Heart right ventricle (tissue), 16 donors: ENCODE data around the gene AGTRAP. TPM values are rescaled to one million over a fixed set of nuclear protein-coding genes. Genes with fewer than 3 reads are reported as not detected.
A peak's percentile ranks its signal among the peaks of the same experiment; 100 is the strongest.

ENCODE experiments used
- ATAC-seq, 8 donors: fragments of 200-7000 bp; cut with Tn5 transposase; one replicate each; pipeline ENCODE4 v1.9.1; 2020; ENCODE audit warnings: mild to moderate bottlenecking in 8 of 8, moderate library complexity in 8 of 8, moderate number of reproducible peaks in 1 of 8
- DNase-seq, 2 donors: peaks; one replicate each; pipeline ENCODE4 v3.0.0-alpha.2; 2020
- H3K27ac ChIP-seq, 10 donors: fragments of 200-600 bp; sonication (generic) in 2 of 10; one replicate each; pipeline versions ENCODE4 v1.5.0 to v1.8.0; 2020 to 2022; ENCODE audit warnings: mild to moderate bottlenecking in 3 of 10
- H3K27me3 ChIP-seq, 7 donors: fragments of 200-600 bp; one replicate each; pipeline ENCODE4 v1.8.0; 2021 to 2022; ENCODE audit warnings: mild to moderate bottlenecking in 2 of 7
- H3K36me3 ChIP-seq, 9 donors: fragments of 200-600 bp; sonication (generic) in 1 of 9; one replicate each; pipeline versions ENCODE4 v1.5.0 to v1.8.0; 2020 to 2022; ENCODE audit warnings: mild to moderate bottlenecking in 2 of 9
- H3K4me1 ChIP-seq, 9 donors: fragments of 200-600 bp; sonication (generic) in 1 of 9; one replicate each; pipeline versions ENCODE4 v1.5.0 to v1.8.0; 2020 to 2022; ENCODE audit warnings: mild to moderate bottlenecking in 4 of 9
- H3K4me3 ChIP-seq, 10 donors: fragments of 200-600 bp; sonication (generic) in 2 of 10; one replicate each; pipeline versions ENCODE4 v1.5.0 to v1.8.0; 2020 to 2022; ENCODE audit warnings: mild to moderate bottlenecking in 7 of 10, moderate library complexity in 2 of 10
- H3K9me3 ChIP-seq, 11 donors: fragments of 200-600 bp in 10 of 11; sonication (generic) in 2 of 11; one replicate each; pipeline versions ENCODE4 v1.5.0 to v1.8.0; 2013 to 2022; ENCODE audit warnings: mild to moderate bottlenecking in 2 of 11, control low read depth in 1 of 11, moderate library complexity in 1 of 11
- CTCF ChIP-seq, 9 donors: fragments of 200-600 bp; sonication (generic) in 2 of 9; IDR thresholded peaks; one replicate each; pipeline versions ENCODE4 v1.5.0 to v1.8.0; 2021 to 2022; ENCODE audit warnings: antibody characterized with exemption in 9 of 9, mild to moderate bottlenecking in 5 of 9, moderate library complexity in 1 of 9
- WGBS, 2 donors: extraction: QIAGEN DNeasy Blood & Tissue Kit; methylation state at CpG; one replicate each; pipeline ENCODE4 v1.1.7; 2013; ENCODE audit warnings: inconsistent platforms in 1 of 2; 5-methylcytosine and 5-hydroxymethylcytosine counted together
- intact Hi-C, 10 donors: fragments of 100-400 bp; cut with DNase I; formaldehyde crosslinking; loops; one replicate each; pipeline versions ENCODE4 v1.11.1 to v1.14.2; 2022
- polyA plus RNA-seq, 2 donors: library from polyadenylated mRNA; stranded (reverse); fragments of 200-250 nt; gene quantifications; one replicate each; pipeline ENCODE4 v1.2.3, GENCODE V29; 2013
- total RNA-seq, 10 donors: library from RNA; stranded (reverse); fragmentation: NEBNext Ultra II Directional in 3 of 10; extraction: Animal tissue kit (Norgen Biotek cat#: 25700) in 3 of 10; gene quantifications; one replicate each; pipeline versions ENCODE4 v1.2.1 to v1.2.4, GENCODE V29; 2021 to 2023
- donor health status: Arrhythmogenic right ventricular cardiomyopathy.
- donor health status: ischemic (EF 13 %, LVEDD 7.1; RV severe dilation, severe dysfunction).
- donor health status: healthy with polysubstance abuse.
- donor health status: DM: no; HTN: yes; CAD: no.
- donor health status: DM: no; HTN: no; CAD: no.
- donor health status: ischemic (EF 25% LVEDD 6.9; RV normal size, moderate dysfunction).
- donor health status: ischemic (EF 25% LVEDD 5.7; RV mildly dilated, moderate dysfunction).
- donor health status: healthy.
- donor health status: DM: yes; HTN: yes; CAD: no.
- donor health status: Ischemic cardiomyopathy.
- donor health status: ischemic (EF 35%, LVEDD 5.7; RV mildly dilated, moderate dysfunction).
- donor health status: nonischemic (EF 11% LVEDD 7.7; RV severe dilation, severe dysfunction).
- donor health status: DM: yes; HTN: yes; CAD: no.
- donor health status: PGD.
- donor health status: ischemic (EF 29% LVEDD 5.4; RV normal size, mild dysfunction).
- donor health status: nonischemic (EF 23%, LVEDD 6.1; RV moderate dilation, normal function).

Gene AGTRAP
- total and polyA plus RNA-seq, 12 donors: 12.9 to 96.7 (median 19.2) TPM

DNA sequence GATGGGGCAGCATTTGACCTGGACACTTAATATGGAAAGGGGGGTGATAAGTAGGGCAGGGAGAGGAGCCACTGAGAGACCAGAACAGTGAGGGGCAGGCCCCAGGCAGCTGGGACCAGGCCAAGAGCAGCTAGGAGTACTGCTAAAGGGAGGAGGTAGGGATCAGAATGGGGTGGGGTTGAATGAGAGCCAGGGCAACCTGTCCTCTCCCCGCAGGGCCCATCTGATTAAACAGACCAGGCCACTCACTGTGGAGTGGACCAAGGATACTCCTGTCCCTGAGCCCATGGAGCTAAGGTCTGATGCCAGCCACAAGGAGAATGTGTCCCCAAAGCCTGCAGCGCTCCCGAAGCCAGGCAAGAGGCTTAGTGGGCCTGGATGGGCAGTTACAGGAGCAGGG, 28.2 kb downstream of the AGTRAP start:
- DNase-seq (no peak), ATAC-seq (no peak)
- no peak for TF ChIP-seq CTCF (IDR thresholded peaks at IDR 0.05)
- WGBS, 2 donors: 81 to 98% methylated on average over 3 of the region's 3 CpGs
- H3K36me3 ChIP-seq: no peaks in the 10 kb centered on the region
- H3K4me3 ChIP-seq: no peak overlapping the region
- intact Hi-C loops: no loop called here
- peaks cover 0 to 17% (median 11%) of the 10 kb centered on the region in 9 donors for H3K4me1 ChIP-seq
- H3K27ac ChIP-seq: no peak overlapping the region
- peaks cover 0 to 25% (median 19%) of the 10 kb centered on the region in 7 donors for H3K27me3 ChIP-seq
- no peaks in the 10 kb centered on the region for H3K9me3 ChIP-seq

DNA sequence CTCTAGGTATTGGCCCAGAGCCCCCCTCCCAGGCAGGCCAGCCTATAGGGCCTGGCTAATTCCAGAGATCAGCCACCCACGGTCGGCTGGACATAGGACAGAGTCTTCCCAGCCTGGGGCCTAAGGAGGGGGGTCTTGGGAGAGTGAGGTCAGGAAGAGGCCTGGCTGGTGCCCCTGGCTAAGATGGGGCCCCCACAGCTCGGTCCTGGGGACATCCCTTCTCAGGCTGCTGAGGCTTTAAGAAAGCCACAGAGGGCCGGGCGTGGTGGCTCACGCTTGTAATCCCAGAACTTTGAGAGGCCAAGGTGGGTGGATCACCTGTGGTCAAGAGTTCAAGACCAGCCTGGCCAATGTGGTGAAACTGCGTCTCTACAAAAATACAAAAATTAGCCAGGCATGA, 28.6 kb downstream of the AGTRAP start:
- Histone ChIP-seq H3K27me3 (peaks cover 0 to 25% (median 19%) of the 10 kb centered on the region in 7 donors), H3K4me1 (peaks cover 0 to 19% (median 11%) of the 10 kb centered on the region in 9 donors), H3K27ac (no peak overlapping the region), H3K36me3 (no peaks in the 10 kb centered on the region), H3K4me3 (no peak overlapping the region), H3K9me3 (no peaks in the 10 kb centered on the region)
- 85 to 90% methylated on average over 6 to 7 of the region's 7 CpGs for WGBS, 2 donors
- TF ChIP-seq CTCF (IDR thresholded peaks at IDR 0.05): no peak
- intact Hi-C loops: no loop called here
- DNase-seq: no peak
- ATAC-seq: no peak

DNA sequence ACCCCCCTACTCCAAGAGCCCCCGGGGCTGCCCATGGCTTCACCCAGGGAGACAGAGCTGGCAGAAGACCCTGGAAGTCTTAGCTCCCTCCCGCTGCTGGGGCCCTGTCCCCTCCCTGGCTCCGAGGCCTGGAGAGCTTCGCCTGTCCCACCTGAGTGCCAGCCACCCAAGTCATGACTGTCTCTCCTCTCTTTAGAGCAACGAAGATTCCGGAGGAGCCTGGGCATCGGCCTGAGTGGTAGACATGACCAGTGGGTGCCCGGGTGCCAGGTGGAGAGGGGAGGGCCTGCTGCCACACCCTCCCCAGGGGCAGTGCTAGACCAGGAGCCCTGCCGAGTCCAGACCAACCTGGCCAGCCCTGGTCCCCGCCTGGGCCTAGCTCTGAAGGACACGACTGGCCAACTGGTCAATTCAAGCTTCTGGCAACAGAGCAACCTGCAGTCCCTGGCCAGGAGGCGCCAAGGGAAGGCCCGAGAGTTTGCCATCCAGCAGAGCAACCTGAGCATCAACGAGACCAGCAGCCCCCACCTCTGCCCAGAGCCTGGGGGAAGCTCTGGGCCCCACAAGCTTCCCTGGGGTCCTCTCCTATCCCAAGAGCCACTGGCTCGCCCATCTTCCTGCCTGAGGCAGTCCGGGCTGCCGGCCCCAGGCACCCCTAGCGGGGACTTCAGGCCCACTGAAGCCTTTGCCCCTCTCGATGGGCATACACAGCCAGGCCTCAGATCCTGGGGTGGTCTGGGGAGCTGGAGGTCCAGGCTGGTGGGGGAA, 29.9 kb downstream of the AGTRAP start:
- DNase-seq (no peak), ATAC-seq (peak in 1 of 8 donors; percentile 11)
- Histone ChIP-seq H3K4me1 (peaks cover 0 to 19% (median 11%) of the 10 kb centered on the region in 9 donors), H3K36me3 (no peaks in the 10 kb centered on the region), H3K9me3 (no peaks in the 10 kb centered on the region), H3K27ac (no peak overlapping the region), H3K4me3 (no peak overlapping the region), H3K27me3 (peaks cover 0 to 25% (median 19%) of the 10 kb centered on the region in 7 donors)
- TF ChIP-seq CTCF (IDR thresholded peaks at IDR 0.05): no peak
- WGBS, 2 donors: 90 to 93% methylated on average over 19 of the region's 19 CpGs
- intact Hi-C loops: no loop called here

DNA sequence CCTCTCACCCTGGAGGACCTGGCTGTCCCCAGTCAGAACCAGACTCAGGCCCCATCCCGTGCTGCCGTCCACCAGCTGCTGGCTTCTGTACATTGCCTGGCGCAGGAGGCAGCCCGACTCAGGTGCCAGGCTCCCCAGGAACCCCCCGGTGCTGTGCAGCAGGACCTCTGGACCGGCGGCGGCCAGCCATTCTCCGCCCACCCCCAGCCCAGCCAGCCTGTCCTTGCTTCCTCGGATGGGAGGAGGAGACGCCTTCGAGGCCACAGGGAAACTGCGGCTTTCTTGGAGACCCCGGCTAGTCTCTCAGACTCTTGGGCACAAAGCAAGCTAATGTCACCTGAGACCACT, 30.5 kb downstream of the AGTRAP start:
- no peak for ATAC-seq
- Histone ChIP-seq H3K27ac (no peak overlapping the region), H3K4me3 (no peak overlapping the region), H3K27me3 (peaks cover 0 to 21% (median 16%) of the 10 kb centered on the region in 7 donors), H3K36me3 (no peaks in the 10 kb centered on the region), H3K4me1 (peaks cover 0 to 19% (median 11%) of the 10 kb centered on the region in 9 donors), H3K9me3 (no peaks in the 10 kb centered on the region)
- 80 to 93% methylated on average over 11 to 14 of the region's 14 CpGs for WGBS, 2 donors
- intact Hi-C loops: no loop called here
- no peak for TF ChIP-seq CTCF (IDR thresholded peaks at IDR 0.05)
- DNase-seq: no peak
